Measurements from ENCODE around the gene HS6ST2.

DNA sequence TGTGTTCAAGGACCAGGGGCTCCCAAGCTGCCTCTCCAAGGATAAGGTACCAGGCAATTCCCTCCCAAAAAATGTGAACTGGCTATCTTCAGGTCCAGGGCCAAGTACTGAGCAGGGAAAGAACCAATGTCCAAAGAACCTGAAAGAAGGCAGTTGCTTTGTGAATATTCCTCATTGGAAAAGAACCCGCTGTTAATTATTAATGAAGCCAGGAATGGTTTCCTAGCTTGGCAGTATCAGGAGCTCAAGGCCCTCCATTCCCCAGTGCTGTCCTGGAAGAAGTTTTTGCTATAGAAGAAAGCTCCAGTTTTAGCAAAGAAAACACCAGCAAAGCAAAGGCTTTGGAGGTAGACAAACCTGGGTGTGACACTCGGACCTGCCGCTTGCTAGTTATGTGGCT, 339.6 kb downstream of the HS6ST2 start:
- TF ChIP-seq EZH2 (IDR thresholded peaks at IDR 0.05; ENCODE audit: low read length): no peak
- TF ChIP-seq, protein P1, sequence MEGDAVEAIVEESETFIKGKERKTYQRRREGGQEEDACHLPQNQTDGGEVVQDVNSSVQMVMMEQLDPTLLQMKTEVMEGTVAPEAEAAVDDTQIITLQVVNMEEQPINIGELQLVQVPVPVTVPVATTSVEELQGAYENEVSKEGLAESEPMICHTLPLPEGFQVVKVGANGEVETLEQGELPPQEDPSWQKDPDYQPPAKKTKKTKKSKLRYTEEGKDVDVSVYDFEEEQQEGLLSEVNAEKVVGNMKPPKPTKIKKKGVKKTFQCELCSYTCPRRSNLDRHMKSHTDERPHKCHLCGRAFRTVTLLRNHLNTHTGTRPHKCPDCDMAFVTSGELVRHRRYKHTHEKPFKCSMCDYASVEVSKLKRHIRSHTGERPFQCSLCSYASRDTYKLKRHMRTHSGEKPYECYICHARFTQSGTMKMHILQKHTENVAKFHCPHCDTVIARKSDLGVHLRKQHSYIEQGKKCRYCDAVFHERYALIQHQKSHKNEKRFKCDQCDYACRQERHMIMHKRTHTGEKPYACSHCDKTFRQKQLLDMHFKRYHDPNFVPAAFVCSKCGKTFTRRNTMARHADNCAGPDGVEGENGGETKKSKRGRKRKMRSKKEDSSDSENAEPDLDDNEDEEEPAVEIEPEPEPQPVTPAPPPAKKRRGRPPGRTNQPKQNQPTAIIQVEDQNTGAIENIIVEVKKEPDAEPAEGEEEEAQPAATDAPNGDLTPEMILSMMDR (optimal IDR thresholded peaks at IDR 0.05 in 1 of 3, IDR thresholded peaks at IDR 0.05 in 1 of 3, conservative IDR thresholded peaks at IDR 0.05 in 1 of 3; ENCODE audit: extremely low read depth in 1 of 3, insufficient read depth in 2 of 3, low read length in 3 of 3): no peak
